Lung (tissue), 12 donors: Measurements from ENCODE around the gene ZFYVE26. TPM values are rescaled to one million over a fixed set of nuclear protein-coding genes. Genes with fewer than 3 reads are reported as not detected.

Experiments
- ATAC-seq: fragments of 200-7000 bp; cut with Tn5 transposase; one replicate; pipeline ENCODE4 v1.9.1; 2020; ENCODE audit warnings: moderate number of reproducible peaks; ENCODE audit not compliant: insufficient read depth, low FRiP score
- DNase-seq, 3 donors: peaks; one replicate each; pipeline ENCODE4 v3.0.0-alpha.2; 2013 to 2017
- H3K27ac ChIP-seq, 2 donors: one replicate each; pipeline ENCODE4 v1.5.1; 2013; ENCODE audit warnings: mild to moderate bottlenecking in 2 of 2, moderate library complexity in 2 of 2, control low read depth in 1 of 2, inconsistent platforms in 1 of 2, low read depth in 1 of 2, low read length in 1 of 2
- H3K27me3 ChIP-seq, 3 donors: one replicate each; pipeline ENCODE4 v1.5.1; 2013; ENCODE audit warnings: low read length in 2 of 3; ENCODE audit not compliant: control insufficient read depth in 3 of 3, insufficient read depth in 3 of 3
- H3K36me3 ChIP-seq, 4 donors: one replicate each; pipeline ENCODE4 v1.5.1; 2013; ENCODE audit warnings: low read length in 4 of 4, mild to moderate bottlenecking in 1 of 4, moderate library complexity in 1 of 4; ENCODE audit not compliant: control insufficient read depth in 4 of 4, insufficient read depth in 4 of 4
- H3K4me1 ChIP-seq, 5 donors: one replicate each; pipeline ENCODE4 v1.5.1; 2013; ENCODE audit warnings: low read length in 5 of 5, mild to moderate bottlenecking in 2 of 5, moderate library complexity in 1 of 5; ENCODE audit not compliant: control insufficient read depth in 5 of 5, insufficient read depth in 5 of 5
- H3K4me3 ChIP-seq: one replicate; pipeline ENCODE4 v1.5.1; 2013; ENCODE audit warnings: mild to moderate bottlenecking, control low read depth, moderate library complexity
- H3K9ac ChIP-seq, 2 donors: one replicate each; pipeline ENCODE4 v1.5.1; 2013; ENCODE audit warnings: low read length in 2 of 2, control low read depth in 1 of 2; ENCODE audit not compliant: insufficient read depth in 1 of 2
- H3K9me3 ChIP-seq, 4 donors: one replicate each; pipeline ENCODE4 v1.5.1; 2013; ENCODE audit warnings: low read length in 3 of 4, mild to moderate bottlenecking in 1 of 4, moderate library complexity in 1 of 4; ENCODE audit not compliant: control insufficient read depth in 4 of 4, insufficient read depth in 3 of 4
- CTCF ChIP-seq: IDR thresholded peaks from 2 replicates; pipeline ENCODE4 v1.5.1; 2012; ENCODE audit warnings: mild to moderate bottlenecking; ENCODE audit errors: control extremely low read depth, extremely low read depth
- WGBS, 2 donors: extraction: QIAGEN DNeasy Blood & Tissue Kit; methylation state at CpG; one replicate each; pipeline ENCODE4 v1.1.7; 2013; 5-methylcytosine and 5-hydroxymethylcytosine counted together
- polyA plus RNA-seq, 2 donors: library from polyadenylated mRNA; stranded (reverse); fragments of 200-250 nt; gene quantifications; one replicate each; pipeline ENCODE4 v1.2.1, GENCODE V29; 2013
- total RNA-seq, 2 donors: library from RNA; depleted of rRNA in 1 of 2; stranded (reverse); fragments of >200 nt in 1 of 2; gene quantifications; one replicate each; pipeline ENCODE4 v1.2.1, GENCODE V29; 2014 to 2021
- donor health status: control.
- donor health status: control.
- donor health status: Bipolar disorder and iron deficiency.
- donor health status: healthy.
- donor health status: DM: yes; HTN: yes; CAD: no.

ZFYVE26 gene
- total and polyA plus RNA-seq, 4 donors: 6.8 to 50.6 (median 22.0) TPM

GRCh38 chr14:67833403-67833802 lies 17.0 kb upstream of the ZFYVE26 start:
- Histone ChIP-seq H3K27me3 (no peaks in the 10 kb centered on the region), H3K4me3 (no peak overlapping the region), H3K4me1 (peaks cover 0 to 1% (median 0%) of the 10 kb centered on the region in 5 donors), H3K9me3 (peaks cover 0 to 3% (median 0%) of the 10 kb centered on the region in 4 donors), H3K36me3 (peaks cover 0 to 3% (median 2%) of the 10 kb centered on the region in 4 donors), H3K9ac (no peak overlapping the region), H3K27ac (no peak overlapping the region)
- DNase-seq (no peak), ATAC-seq (no peak)
- no peak for TF ChIP-seq CTCF
- WGBS, 2 donors: 92 to 94% methylated on average over 1 of the region's 1 CpG

- WGBS, 2 donors: 95 to 96% methylated on average over 8 of the region's 8 CpGs
- H3K9me3 ChIP-seq: peaks cover 0 to 5% (median 0%) of the 10 kb centered on the region in 4 donors
- H3K4me1 ChIP-seq: peaks cover 0 to 1% (median 0%) of the 10 kb centered on the region in 5 donors
- no peaks in the 10 kb centered on the region for H3K27me3 ChIP-seq
- no peak overlapping the region for H3K27ac ChIP-seq
- H3K9ac ChIP-seq: no peak overlapping the region
- no peak for DNase-seq
- H3K4me3 ChIP-seq: no peak overlapping the region
- no peak for ATAC-seq
- no peak for TF ChIP-seq CTCF
- H3K36me3 ChIP-seq: peaks cover 0 to 12% (median 3%) of the 10 kb centered on the region in 4 donors
These were observed 14.7 kb upstream of the ZFYVE26 start for GRCh38 chr14:67831113-67831512.

GRCh38 chr14:67821121-67821520 lies 4.7 kb upstream of the ZFYVE26 start:
- Histone ChIP-seq H3K4me3 (no peak overlapping the region), H3K9ac (no peak overlapping the region), H3K9me3 (no peaks in the 10 kb centered on the region), H3K27me3 (no peaks in the 10 kb centered on the region), H3K27ac (no peak overlapping the region), H3K4me1 (peaks cover 1 to 16% (median 4%) of the 10 kb centered on the region in 5 donors), H3K36me3 (peaks cover 0 to 1% (median 0%) of the 10 kb centered on the region in 4 donors)
- no peak for TF ChIP-seq CTCF
- ATAC-seq (no peak), DNase-seq (no peak)

GRCh38 chr14:67820428-67820971 lies 4.1 kb upstream of the ZFYVE26 start:
- Histone ChIP-seq H3K4me1 (peaks cover 4 to 20% (median 7%) of the 10 kb centered on the region in 5 donors), H3K9ac (peak overlapping the region; percentile 72 to 93), H3K27me3 (no peaks in the 10 kb centered on the region), H3K27ac (peak overlapping the region in 1 of 2 donors; percentile 60), H3K9me3 (no peaks in the 10 kb centered on the region), H3K4me3 (no peak overlapping the region), H3K36me3 (no peaks in the 10 kb centered on the region)
- TF ChIP-seq CTCF: no peak
- DNase-seq (peak in 2 of 3 donors; percentile 37 to 53), ATAC-seq (no peak)
- WGBS, 2 donors: 16 to 21% methylated on average over 13 of the region's 13 CpGs
